Activated CD4-positive, alpha-beta T cell treated with anti-CD3 and anti-CD28 coated beads, Interleukin-2, amount 10 ng/mL, durations not matched to agents 7 days and 5 days (primary cell): ENCODE results near the gene SGCG. TPM values are rescaled to one million over a fixed set of nuclear protein-coding genes. Genes with fewer than 3 reads are reported as not detected.
A peak's percentile ranks its signal among the peaks of the same experiment; 100 is the strongest.
"Not testable (repeated sequence)": the region's sequence is repeated elsewhere in the genome, so short reads cannot be mapped to it uniquely, and the experiment has no call there.

Experiments
- CTCF ChIA-PET: fragments of 350-600 bp; sonication (Branson Sonifier 250); formaldehyde crosslinking; loops from one replicate; lab custom pipeline; 2021; ENCODE audit warnings: antibody characterized with exemption; lab: Charles Lee
- POLR2A ChIA-PET: fragments of 350-600 bp; sonication (Branson Sonifier 250); formaldehyde crosslinking; loops from one replicate; lab custom pipeline; 2021; ENCODE audit warnings: antibody characterized with exemption; lab: Charles Lee
- DNase-seq: peaks from one replicate; pipeline ENCODE4 v3.0.0-alpha.2; 2020
- H3K27ac Mint-ChIP-seq: one replicate; pipeline ENCODE4 v1.8.0; 2021; ENCODE audit warnings: mild to moderate bottlenecking, moderate library complexity, mixed read lengths
- H3K27me3 Mint-ChIP-seq: one replicate; pipeline ENCODE4 v1.8.0; 2021; ENCODE audit warnings: mixed read lengths
- H3K36me3 Mint-ChIP-seq: one replicate; pipeline ENCODE4 v1.8.0; 2021; ENCODE audit warnings: low read depth, mixed read lengths
- H3K4me1 Mint-ChIP-seq: one replicate; pipeline ENCODE4 v1.8.0; 2021; ENCODE audit warnings: mixed read lengths
- H3K4me3 Mint-ChIP-seq: one replicate; pipeline ENCODE4 v1.8.0; 2021; ENCODE audit warnings: mild to moderate bottlenecking, moderate library complexity, mixed read lengths
- H3K9me3 Mint-ChIP-seq: one replicate; pipeline ENCODE4 v1.8.0; 2021; ENCODE audit warnings: mixed read lengths
- total RNA-seq, 2 experiments: library from RNA; stranded (reverse); gene quantifications; one replicate each; pipeline ENCODE4 v1.2.3, GENCODE V29; 2021

The SGCG gene
- total RNA-seq, 2 experiments from 2014 or later: not detected

- H3K36me3 Mint-ChIP-seq, H3K9me3 Mint-ChIP-seq, H3K4me3 Mint-ChIP-seq, POLR2A ChIA-PET, CTCF ChIA-PET, DNase-seq, H3K4me1 Mint-ChIP-seq, H3K27ac Mint-ChIP-seq, H3K27me3 Mint-ChIP-seq: not testable (repeated sequence)
These were observed 67.6 kb downstream of the SGCG start for GRCh38 chr13:23248410-23248809.

GRCh38 chr13:23254506-23254905 is 73.7 kb downstream of the SGCG start:
- H3K36me3 Mint-ChIP-seq: no peaks in the 10 kb centered on the region
- CTCF ChIA-PET: no interaction called here
- H3K27ac Mint-ChIP-seq: no peak overlapping the region
- H3K27me3 Mint-ChIP-seq: peaks cover 3% of the 10 kb centered on the region
- H3K4me3 Mint-ChIP-seq: no peak overlapping the region
- no peak for DNase-seq
- no peaks in the 10 kb centered on the region for H3K9me3 Mint-ChIP-seq
- POLR2A ChIA-PET: no interaction called here
- H3K4me1 Mint-ChIP-seq: no peaks in the 10 kb centered on the region

GRCh38 chr13:23267571-23267970 is 86.8 kb downstream of the SGCG start:
- POLR2A ChIA-PET: interaction anchor here (0.6 kb wide), 1 partner anchor 457 kb away, joined by 3 read pairs; no protein-coding TSS in a partner anchor
- Mint-ChIP-seq H3K27ac (no peak overlapping the region), H3K4me3 (no peak overlapping the region), H3K9me3 (no peaks in the 10 kb centered on the region), H3K36me3 (no peaks in the 10 kb centered on the region), H3K27me3 (peaks cover 10% of the 10 kb centered on the region), H3K4me1 (peaks cover 2% of the 10 kb centered on the region)
- CTCF ChIA-PET: no interaction called here
- no peak for DNase-seq

- Mint-ChIP-seq H3K9me3 (no peaks in the 10 kb centered on the region), H3K36me3 (no peaks in the 10 kb centered on the region), H3K4me1 (peaks cover 2% of the 10 kb centered on the region), H3K27ac (no peak overlapping the region), H3K4me3 (no peak overlapping the region), H3K27me3 (peaks cover 12% of the 10 kb centered on the region)
- DNase-seq: no peak
- POLR2A ChIA-PET: no interaction called here
- CTCF ChIA-PET: no interaction called here
These were observed 87.7 kb downstream of the SGCG start for GRCh38 chr13:23268441-23268840.

- ChIA-PET CTCF (no interaction called here), POLR2A (no interaction called here)
- H3K4me1 Mint-ChIP-seq: peaks cover 2% of the 10 kb centered on the region
- DNase-seq: no peak
- H3K9me3 Mint-ChIP-seq: no peaks in the 10 kb centered on the region
- no peaks in the 10 kb centered on the region for H3K36me3 Mint-ChIP-seq
- no peak overlapping the region for H3K4me3 Mint-ChIP-seq
- H3K27ac Mint-ChIP-seq: no peak overlapping the region
- H3K27me3 Mint-ChIP-seq: peaks cover 4% of the 10 kb centered on the region
These were observed 90.6 kb downstream of the SGCG start for GRCh38 chr13:23271331-23271730.

- CTCF ChIA-PET: no interaction called here
- Mint-ChIP-seq H3K27ac (no peak overlapping the region), H3K4me1 (no peaks in the 10 kb centered on the region), H3K9me3 (no peaks in the 10 kb centered on the region), H3K4me3 (no peak overlapping the region), H3K27me3 (peaks cover 4% of the 10 kb centered on the region), H3K36me3 (no peaks in the 10 kb centered on the region)
- POLR2A ChIA-PET: no interaction called here
- no peak for DNase-seq
These were observed 92.7 kb downstream of the SGCG start for GRCh38 chr13:23273498-23273897.

GRCh38 chr13:23279321-23279720 is 98.5 kb downstream of the SGCG start:
- ChIA-PET CTCF (no interaction called here), POLR2A (no interaction called here)
- Mint-ChIP-seq H3K27me3 (peaks cover 15% of the 10 kb centered on the region), H3K36me3 (no peaks in the 10 kb centered on the region), H3K9me3 (peaks cover 3% of the 10 kb centered on the region), H3K27ac (no peak overlapping the region), H3K4me3 (no peak overlapping the region), H3K4me1 (no peaks in the 10 kb centered on the region)
- no peak for DNase-seq

GRCh38 chr13:23288564-23288963 is 107.8 kb downstream of the SGCG start:
- Mint-ChIP-seq H3K4me1 (no peaks in the 10 kb centered on the region), H3K27me3 (peaks cover 13% of the 10 kb centered on the region), H3K27ac (no peak overlapping the region), H3K36me3 (no peaks in the 10 kb centered on the region), H3K9me3 (no peaks in the 10 kb centered on the region), H3K4me3 (no peak overlapping the region)
- ChIA-PET POLR2A (no interaction called here), CTCF (no interaction called here)
- DNase-seq: no peak

- Mint-ChIP-seq H3K9me3 (no peaks in the 10 kb centered on the region), H3K4me3 (no peak overlapping the region), H3K27me3 (peaks cover 12% of the 10 kb centered on the region), H3K36me3 (no peaks in the 10 kb centered on the region), H3K27ac (no peak overlapping the region), H3K4me1 (no peaks in the 10 kb centered on the region)
- no peak for DNase-seq
- POLR2A ChIA-PET: no interaction called here
- CTCF ChIA-PET: no interaction called here
These were observed 108.2 kb downstream of the SGCG start for GRCh38 chr13:23288995-23289394.

GRCh38 chr13:23289917-23290357 is 109.2 kb downstream of the SGCG start:
- DNase-seq: no peak
- peaks cover 8% of the 10 kb centered on the region for H3K27me3 Mint-ChIP-seq
- ChIA-PET CTCF (no interaction called here), POLR2A (no interaction called here)
- no peaks in the 10 kb centered on the region for H3K36me3 Mint-ChIP-seq
- H3K27ac Mint-ChIP-seq: no peak overlapping the region
- H3K4me3 Mint-ChIP-seq: no peak overlapping the region
- no peaks in the 10 kb centered on the region for H3K9me3 Mint-ChIP-seq
- H3K4me1 Mint-ChIP-seq: no peaks in the 10 kb centered on the region

GRCh38 chr13:23292586-23292985 is 111.8 kb downstream of the SGCG start:
- H3K4me1 Mint-ChIP-seq: no peaks in the 10 kb centered on the region
- no peak overlapping the region for H3K27ac Mint-ChIP-seq
- H3K9me3 Mint-ChIP-seq: no peaks in the 10 kb centered on the region
- CTCF ChIA-PET: no interaction called here
- H3K27me3 Mint-ChIP-seq: peaks cover 10% of the 10 kb centered on the region
- H3K4me3 Mint-ChIP-seq: no peak overlapping the region
- DNase-seq: no peak
- POLR2A ChIA-PET: no interaction called here
- H3K36me3 Mint-ChIP-seq: no peaks in the 10 kb centered on the region

GRCh38 chr13:23314837-23315236 is 134.1 kb downstream of the SGCG start:
- H3K9me3 Mint-ChIP-seq, DNase-seq, POLR2A ChIA-PET, H3K4me3 Mint-ChIP-seq, H3K27ac Mint-ChIP-seq, H3K36me3 Mint-ChIP-seq, H3K4me1 Mint-ChIP-seq, CTCF ChIA-PET: not testable (repeated sequence)
- peaks cover 20% of the 10 kb centered on the region for H3K27me3 Mint-ChIP-seq

GRCh38 chr13:23319883-23320224 is 139.1 kb downstream of the SGCG start:
- Mint-ChIP-seq H3K4me1 (peaks cover 31% of the 10 kb centered on the region), H3K27me3 (peaks cover 7% of the 10 kb centered on the region), H3K27ac (no peak overlapping the region), H3K36me3 (no peaks in the 10 kb centered on the region), H3K9me3 (no peaks in the 10 kb centered on the region), H3K4me3 (no peak overlapping the region)
- no peak for DNase-seq
- ChIA-PET POLR2A (no interaction called here), CTCF (interaction anchor here (0.6 to 1.0 kb wide), 2 partner anchors 10 to 1742 kb away, joined by 3 read pairs; no protein-coding TSS in a partner anchor)

GRCh38 chr13:23320926-23321534 is 140.3 kb downstream of the SGCG start:
- POLR2A ChIA-PET: no interaction called here
- Mint-ChIP-seq H3K36me3 (no peaks in the 10 kb centered on the region), H3K4me3 (peak overlapping the region; percentile 73), H3K4me1 (peaks cover 35% of the 10 kb centered on the region), H3K27me3 (peaks cover 7% of the 10 kb centered on the region), H3K27ac (peak overlapping the region; percentile 76), H3K9me3 (no peaks in the 10 kb centered on the region)
- no peak for DNase-seq
- CTCF ChIA-PET: interaction anchor here (0.6 kb wide), 1 partner anchor 121 kb away, joined by 3 read pairs; no protein-coding TSS in a partner anchor
